ENCODE results near the gene PIEZO2.

DNA sequence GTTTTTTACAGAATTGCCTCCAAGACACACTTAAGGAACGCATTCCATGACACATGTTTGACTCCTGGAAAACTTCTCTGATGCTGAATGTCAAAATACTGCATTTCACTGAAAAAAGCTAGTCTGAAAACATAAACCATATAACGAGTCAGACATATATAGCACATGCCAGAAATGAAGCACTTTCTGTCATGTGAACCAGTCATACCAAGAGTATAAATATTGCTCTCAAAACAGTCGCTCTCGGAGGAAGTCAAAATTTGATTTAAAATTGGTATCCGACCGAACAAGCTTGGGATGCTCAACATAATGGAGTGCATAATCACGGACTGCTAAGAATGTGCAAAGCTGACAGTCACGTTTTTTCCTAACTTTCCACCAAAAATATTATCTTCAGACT is 115.9 kb downstream of the PIEZO2 start:
- TF ChIP-seq, protein P1, sequence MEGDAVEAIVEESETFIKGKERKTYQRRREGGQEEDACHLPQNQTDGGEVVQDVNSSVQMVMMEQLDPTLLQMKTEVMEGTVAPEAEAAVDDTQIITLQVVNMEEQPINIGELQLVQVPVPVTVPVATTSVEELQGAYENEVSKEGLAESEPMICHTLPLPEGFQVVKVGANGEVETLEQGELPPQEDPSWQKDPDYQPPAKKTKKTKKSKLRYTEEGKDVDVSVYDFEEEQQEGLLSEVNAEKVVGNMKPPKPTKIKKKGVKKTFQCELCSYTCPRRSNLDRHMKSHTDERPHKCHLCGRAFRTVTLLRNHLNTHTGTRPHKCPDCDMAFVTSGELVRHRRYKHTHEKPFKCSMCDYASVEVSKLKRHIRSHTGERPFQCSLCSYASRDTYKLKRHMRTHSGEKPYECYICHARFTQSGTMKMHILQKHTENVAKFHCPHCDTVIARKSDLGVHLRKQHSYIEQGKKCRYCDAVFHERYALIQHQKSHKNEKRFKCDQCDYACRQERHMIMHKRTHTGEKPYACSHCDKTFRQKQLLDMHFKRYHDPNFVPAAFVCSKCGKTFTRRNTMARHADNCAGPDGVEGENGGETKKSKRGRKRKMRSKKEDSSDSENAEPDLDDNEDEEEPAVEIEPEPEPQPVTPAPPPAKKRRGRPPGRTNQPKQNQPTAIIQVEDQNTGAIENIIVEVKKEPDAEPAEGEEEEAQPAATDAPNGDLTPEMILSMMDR (IDR thresholded peaks at IDR 0.05), result no peak
- TF ChIP-seq POLR2A (IDR thresholded peaks at IDR 0.05), result no peak

All from heart left ventricle (tissue), 13 donors.